Activated CD4-positive, alpha-beta T cell treated with anti-CD3 and anti-CD28 coated beads, Interleukin-2, amount 10 ng/mL, durations not matched to agents 24 days and 14 days (primary cell): ENCODE measurements around the gene GNGT2. TPM values are rescaled to one million over a fixed set of nuclear protein-coding genes. Genes with fewer than 3 reads are reported as not detected.

Experiments
- DNase-seq: peaks from one replicate; pipeline ENCODE4 v3.0.0; 2022
- H3K27ac Mint-ChIP-seq: one replicate; pipeline ENCODE4 v1.8.0; 2022; ENCODE audit warnings: mild to moderate bottlenecking, mixed read lengths
- H3K27me3 Mint-ChIP-seq: one replicate; pipeline ENCODE4 v1.8.0; 2022; ENCODE audit warnings: mixed read lengths
- H3K36me3 Mint-ChIP-seq: one replicate; pipeline ENCODE4 v1.8.0; 2022; ENCODE audit warnings: low read depth, mild to moderate bottlenecking, mixed read lengths
- H3K4me1 Mint-ChIP-seq: one replicate; pipeline ENCODE4 v1.8.0; 2021; ENCODE audit warnings: mixed read lengths
- H3K4me3 Mint-ChIP-seq: one replicate; pipeline ENCODE4 v1.8.0; 2022; ENCODE audit warnings: mild to moderate bottlenecking, moderate library complexity, mixed read lengths
- H3K9me3 Mint-ChIP-seq: one replicate; pipeline ENCODE4 v1.8.0; 2021; ENCODE audit warnings: mixed read lengths
- intact Hi-C: fragments of 100-400 bp; cut with micrococcal nuclease; formaldehyde crosslinking; loops from one replicate; pipeline ENCODE4 v1.15.1; 2023
- total RNA-seq: library from RNA; stranded (reverse); gene quantifications from 2 replicates; pipeline ENCODE4 v1.2.3, GENCODE V29; 2022

The GNGT2 gene
- total RNA-seq, 1 donor from 2014 or later = 18.2 TPM

- intact Hi-C loops = no loop called here
- no peak for DNase-seq
- Mint-ChIP-seq H3K27me3 (no peaks in the 10 kb centered on the region), H3K36me3 (peaks cover 17% of the 10 kb centered on the region), H3K27ac (no peak overlapping the region), H3K4me1 (peaks cover 14% of the 10 kb centered on the region), H3K4me3 (no peak overlapping the region), H3K9me3 (no peaks in the 10 kb centered on the region)
Observed at GRCh38 chr17:49204516-49204915, 5.9 kb downstream of the GNGT2 start.

GRCh38 chr17:49203796-49204195 lies 6.6 kb downstream of the GNGT2 start:
- no peak overlapping the region for H3K4me3 Mint-ChIP-seq
- no peaks in the 10 kb centered on the region for H3K9me3 Mint-ChIP-seq
- intact Hi-C loops = no loop called here
- no peaks in the 10 kb centered on the region for H3K27me3 Mint-ChIP-seq
- H3K4me1 Mint-ChIP-seq = peaks cover 6% of the 10 kb centered on the region
- peaks cover 17% of the 10 kb centered on the region for H3K36me3 Mint-ChIP-seq
- no peak overlapping the region for H3K27ac Mint-ChIP-seq
- DNase-seq = no peak

- Mint-ChIP-seq H3K36me3 (peaks cover 16% of the 10 kb centered on the region), H3K27me3 (no peaks in the 10 kb centered on the region), H3K9me3 (no peaks in the 10 kb centered on the region), H3K4me1 (peaks cover 4% of the 10 kb centered on the region), H3K4me3 (no peak overlapping the region), H3K27ac (no peak overlapping the region)
- intact Hi-C loops = no loop called here
- no peak for DNase-seq
Observed at GRCh38 chr17:49201481-49201927, 8.9 kb downstream of the GNGT2 start.

GRCh38 chr17:49200423-49201083 lies 9.8 kb downstream of the GNGT2 start:
- Mint-ChIP-seq H3K4me3 (no peak overlapping the region), H3K4me1 (peaks cover 9% of the 10 kb centered on the region), H3K9me3 (no peaks in the 10 kb centered on the region)

GRCh38 chr17:49198211-49198610 lies 12.2 kb downstream of the GNGT2 start:
- Mint-ChIP-seq H3K4me3 (no peak overlapping the region), H3K36me3 (peaks cover 4% of the 10 kb centered on the region), H3K9me3 (no peaks in the 10 kb centered on the region), H3K4me1 (peaks cover 24% of the 10 kb centered on the region), H3K27me3 (no peaks in the 10 kb centered on the region), H3K27ac (no peak overlapping the region)
- no peak for DNase-seq
- intact Hi-C loops = no loop called here

More at GRCh38 chr17:49200423-49201083, 9.8 kb downstream of the GNGT2 start:
- peaks cover 8% of the 10 kb centered on the region for H3K36me3 Mint-ChIP-seq
- no peaks in the 10 kb centered on the region for H3K27me3 Mint-ChIP-seq
- intact Hi-C loops = no loop called here
- no peak for DNase-seq
- no peak overlapping the region for H3K27ac Mint-ChIP-seq

- peaks cover 30% of the 10 kb centered on the region for H3K4me1 Mint-ChIP-seq
- H3K36me3 Mint-ChIP-seq = peaks cover 8% of the 10 kb centered on the region
- no peaks in the 10 kb centered on the region for H3K27me3 Mint-ChIP-seq
- intact Hi-C loops = no loop called here
- H3K4me3 Mint-ChIP-seq = no peak overlapping the region
- no peak overlapping the region for H3K27ac Mint-ChIP-seq
- DNase-seq = no peak
- H3K9me3 Mint-ChIP-seq = no peaks in the 10 kb centered on the region
Observed at GRCh38 chr17:49197346-49197998, 12.9 kb downstream of the GNGT2 start.

GRCh38 chr17:49196520-49196919 lies 13.9 kb downstream of the GNGT2 start:
- no peaks in the 10 kb centered on the region for H3K27me3 Mint-ChIP-seq
- H3K9me3 Mint-ChIP-seq = no peaks in the 10 kb centered on the region
- intact Hi-C loops = no loop called here
- no peak overlapping the region for H3K4me3 Mint-ChIP-seq
- peaks cover 38% of the 10 kb centered on the region for H3K4me1 Mint-ChIP-seq
- H3K36me3 Mint-ChIP-seq = peaks cover 4% of the 10 kb centered on the region
- DNase-seq = no peak
- H3K27ac Mint-ChIP-seq = no peak overlapping the region

GRCh38 chr17:49195751-49196150 lies 14.6 kb downstream of the GNGT2 start:
- Mint-ChIP-seq H3K27ac (peak overlapping the region; percentile 29), H3K27me3 (no peaks in the 10 kb centered on the region), H3K4me1 (peaks cover 42% of the 10 kb centered on the region), H3K36me3 (peaks cover 4% of the 10 kb centered on the region), H3K9me3 (no peaks in the 10 kb centered on the region), H3K4me3 (no peak overlapping the region)
- intact Hi-C loops = no loop called here
- no peak for DNase-seq

- peaks cover 4% of the 10 kb centered on the region for H3K36me3 Mint-ChIP-seq
Observed at GRCh38 chr17:49194297-49194607, 16.1 kb downstream of the GNGT2 start.

GRCh38 chr17:49193513-49194296 lies 16.7 kb downstream of the GNGT2 start:
- Mint-ChIP-seq H3K27ac (peak overlapping the region; percentile 99), H3K9me3 (no peaks in the 10 kb centered on the region), H3K4me3 (peak overlapping the region; percentile 95), H3K27me3 (no peaks in the 10 kb centered on the region), H3K4me1 (peaks cover 48% of the 10 kb centered on the region), H3K36me3 (peaks cover 4% of the 10 kb centered on the region)
- intact Hi-C loops = loop anchor here (2.0 to 5.0 kb wide), 4 partner anchors 149 to 595 kb away; partner anchors contain the start of genes KAT7, SPOP and UBE2Z
- peak; percentile 76 for DNase-seq

More at GRCh38 chr17:49194297-49194607, 16.1 kb downstream of the GNGT2 start:
- Mint-ChIP-seq H3K27me3 (no peaks in the 10 kb centered on the region), H3K4me3 (peak overlapping the region; percentile 95), H3K4me1 (peaks cover 48% of the 10 kb centered on the region), H3K27ac (peak overlapping the region; percentile 51), H3K9me3 (no peaks in the 10 kb centered on the region)
- intact Hi-C loops = loop anchor here (5.0 kb wide), 1 partner anchor 148 kb away; no protein-coding TSS in a partner anchor
- no peak for DNase-seq

GRCh38 chr17:49191917-49192741 lies 18.2 kb downstream of the GNGT2 start:
- H3K27ac Mint-ChIP-seq = peak overlapping the region; percentile 99
- no peaks in the 10 kb centered on the region for H3K9me3 Mint-ChIP-seq
- peak overlapping the region; percentile 95 for H3K4me3 Mint-ChIP-seq
- H3K36me3 Mint-ChIP-seq = peaks cover 4% of the 10 kb centered on the region
- H3K4me1 Mint-ChIP-seq = peaks cover 48% of the 10 kb centered on the region
- H3K27me3 Mint-ChIP-seq = no peaks in the 10 kb centered on the region
- DNase-seq = peak; percentile 98
- intact Hi-C loops = loop anchor here (1.0 to 5.0 kb wide), 8 partner anchors 18 to 597 kb away; partner anchors contain the start of genes ABI3, ATP5MC1, GNGT2 and KAT7

GRCh38 chr17:49191409-49191916 lies 18.9 kb downstream of the GNGT2 start:
- Mint-ChIP-seq H3K9me3 (no peaks in the 10 kb centered on the region), H3K36me3 (peaks cover 4% of the 10 kb centered on the region), H3K4me3 (peak overlapping the region; percentile 95), H3K27me3 (no peaks in the 10 kb centered on the region), H3K27ac (peak overlapping the region; percentile 99), H3K4me1 (peaks cover 48% of the 10 kb centered on the region)
- intact Hi-C loops = loop anchor here (5.0 kb wide), 1 partner anchor 151 kb away; no protein-coding TSS in a partner anchor
- no peak for DNase-seq

- Mint-ChIP-seq H3K9me3 (peaks cover 5% of the 10 kb centered on the region), H3K27me3 (no peaks in the 10 kb centered on the region), H3K36me3 (peaks cover 4% of the 10 kb centered on the region), H3K27ac (peak overlapping the region; percentile 51), H3K4me1 (peaks cover 46% of the 10 kb centered on the region), H3K4me3 (peak overlapping the region; percentile 43)
- intact Hi-C loops = loop anchor here (5.0 kb wide), 1 partner anchor 151 kb away; no protein-coding TSS in a partner anchor
- DNase-seq = no peak
Observed at GRCh38 chr17:49190932-49191331, 19.4 kb downstream of the GNGT2 start.
